ENCODE results near the gene KCNQ1OT1. TPM values are rescaled to one million over a fixed set of nuclear protein-coding genes. Genes with fewer than 3 reads are reported as not detected.

KCNQ1OT1 gene
- total RNA-seq, 1 donor from 2014 or later, result 10.3 TPM

- DNase-seq, result no peak
Observed at GRCh38 chr11:2701898-2702434, 2.2 kb upstream of the KCNQ1OT1 start.

GRCh38 chr11:2701230-2701629 is 1.4 kb upstream of the KCNQ1OT1 start:
- no peak for DNase-seq

- DNase-seq, result peak; percentile 66
Observed at GRCh38 chr11:2700415-2701211, 819 bp upstream of the KCNQ1OT1 start.

- no peak for DNase-seq
Observed at GRCh38 chr11:2699185-2699530, 636 bp downstream of the KCNQ1OT1 start.

GRCh38 chr11:2698386-2699184 is 1.2 kb downstream of the KCNQ1OT1 start:
- DNase-seq, result no peak

GRCh38 chr11:2697866-2698265 is 1.9 kb downstream of the KCNQ1OT1 start:
- peak; percentile 91 for DNase-seq

GRCh38 chr11:2696455-2696854 is 3.3 kb downstream of the KCNQ1OT1 start:
- DNase-seq, result no peak

GRCh38 chr11:2694995-2695939 is 4.5 kb downstream of the KCNQ1OT1 start:
- DNase-seq, result no peak

- DNase-seq, result no peak
Observed at GRCh38 chr11:2694495-2694894, 5.3 kb downstream of the KCNQ1OT1 start.

GRCh38 chr11:2693271-2694261 is 6.2 kb downstream of the KCNQ1OT1 start:
- peak; percentile 34 for DNase-seq

- no peak for DNase-seq
Observed at GRCh38 chr11:2691991-2692875, 7.6 kb downstream of the KCNQ1OT1 start.

GRCh38 chr11:2691355-2691761 is 8.4 kb downstream of the KCNQ1OT1 start:
- DNase-seq, result no peak

- peak; percentile 34 for DNase-seq
Observed at GRCh38 chr11:2690596-2691354, 9.0 kb downstream of the KCNQ1OT1 start.

- peak; percentile 87 for DNase-seq
Observed at GRCh38 chr11:2689651-2690575, 9.9 kb downstream of the KCNQ1OT1 start.

- no peak for DNase-seq
Observed at GRCh38 chr11:2688381-2689231, 11.2 kb downstream of the KCNQ1OT1 start.

- DNase-seq, result no peak
Observed at GRCh38 chr11:2687782-2688191, 12.0 kb downstream of the KCNQ1OT1 start.

GRCh38 chr11:2687223-2687530 is 12.6 kb downstream of the KCNQ1OT1 start:
- DNase-seq, result no peak

All from tongue (tissue), 2 donors.